Progenitor cell of endocrine pancreas (in vitro differentiated cells): ENCODE data around the gene ACOXL. TPM values are rescaled to one million over a fixed set of nuclear protein-coding genes. Genes with fewer than 3 reads are reported as not detected.

Experiments used
- DNase-seq: peaks from one replicate; pipeline ENCODE4 v3.0.0; 2021; ENCODE audit warnings: low spot score; ENCODE audit not compliant: unreplicated experiment
- H3K27ac Mint-ChIP-seq: 2 replicates; pipeline ENCODE4 v1.8.0; 2021; ENCODE audit warnings: mild to moderate bottlenecking, moderate library complexity, mixed read lengths
- H3K27me3 Mint-ChIP-seq: 2 replicates; pipeline ENCODE4 v1.8.0; 2021; ENCODE audit warnings: mixed read lengths
- H3K36me3 Mint-ChIP-seq: 2 replicates; pipeline ENCODE4 v1.8.0; 2022; ENCODE audit warnings: mixed read lengths; ENCODE audit not compliant: insufficient read depth
- H3K4me1 Mint-ChIP-seq: 2 replicates; pipeline ENCODE4 v1.8.0; 2021; ENCODE audit warnings: low read depth, mixed read lengths
- H3K4me3 Mint-ChIP-seq: 2 replicates; pipeline ENCODE4 v1.8.0; 2021; ENCODE audit warnings: low read depth, mild to moderate bottlenecking, moderate library complexity, mixed read lengths
- H3K9me3 Mint-ChIP-seq: 2 replicates; pipeline ENCODE4 v1.8.0; 2021; ENCODE audit warnings: low read depth, mixed read lengths
- total RNA-seq: library from RNA; stranded (reverse); gene quantifications from 2 replicates; pipeline ENCODE4 v1.2.1, GENCODE V29; 2021
- TF ChIP-seq, protein P1 (sequence below): fragments of 200-600 bp; sonication (generic); IDR thresholded peaks from one replicate; pipeline ENCODE4 v1.5.0; 2021; ENCODE audit warnings: antibody characterized with exemption, mild to moderate bottlenecking; ENCODE audit not compliant: unreplicated experiment

The ACOXL gene
- total RNA-seq, 1 donor from 2014 or later = 0.19 TPM

GRCh38 chr2:110948027-110948674 is 215.8 kb downstream of the ACOXL start:
- no peak overlapping the region for H3K27ac Mint-ChIP-seq
- TF ChIP-seq, protein P1, sequence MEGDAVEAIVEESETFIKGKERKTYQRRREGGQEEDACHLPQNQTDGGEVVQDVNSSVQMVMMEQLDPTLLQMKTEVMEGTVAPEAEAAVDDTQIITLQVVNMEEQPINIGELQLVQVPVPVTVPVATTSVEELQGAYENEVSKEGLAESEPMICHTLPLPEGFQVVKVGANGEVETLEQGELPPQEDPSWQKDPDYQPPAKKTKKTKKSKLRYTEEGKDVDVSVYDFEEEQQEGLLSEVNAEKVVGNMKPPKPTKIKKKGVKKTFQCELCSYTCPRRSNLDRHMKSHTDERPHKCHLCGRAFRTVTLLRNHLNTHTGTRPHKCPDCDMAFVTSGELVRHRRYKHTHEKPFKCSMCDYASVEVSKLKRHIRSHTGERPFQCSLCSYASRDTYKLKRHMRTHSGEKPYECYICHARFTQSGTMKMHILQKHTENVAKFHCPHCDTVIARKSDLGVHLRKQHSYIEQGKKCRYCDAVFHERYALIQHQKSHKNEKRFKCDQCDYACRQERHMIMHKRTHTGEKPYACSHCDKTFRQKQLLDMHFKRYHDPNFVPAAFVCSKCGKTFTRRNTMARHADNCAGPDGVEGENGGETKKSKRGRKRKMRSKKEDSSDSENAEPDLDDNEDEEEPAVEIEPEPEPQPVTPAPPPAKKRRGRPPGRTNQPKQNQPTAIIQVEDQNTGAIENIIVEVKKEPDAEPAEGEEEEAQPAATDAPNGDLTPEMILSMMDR = no peak

DNA sequence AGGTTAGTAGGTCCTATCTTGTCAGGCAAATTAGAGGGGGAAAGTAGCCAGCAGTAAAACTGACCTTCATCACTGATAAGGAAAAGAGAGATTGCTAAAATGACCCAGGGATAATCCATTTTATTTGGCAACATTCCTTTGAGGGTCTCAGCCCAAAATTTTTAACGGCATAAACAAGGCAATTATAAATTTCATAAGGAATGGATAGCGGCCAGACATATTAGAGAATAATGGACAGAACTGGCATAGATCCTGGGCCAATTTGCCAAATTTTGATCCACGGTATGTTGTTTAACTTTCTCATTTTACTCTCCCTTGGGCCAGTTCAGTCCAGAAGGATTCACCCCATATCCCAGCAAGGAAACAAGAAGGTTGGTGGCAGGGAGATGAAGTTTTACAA is 217.9 kb downstream of the ACOXL start:
- Mint-ChIP-seq H3K9me3 (peaks cover 14% of the 10 kb centered on the region), H3K4me3 (no peak overlapping the region), H3K36me3 (no peaks in the 10 kb centered on the region), H3K4me1 (peaks cover 8% of the 10 kb centered on the region), H3K27ac (no peak overlapping the region), H3K27me3 (peaks cover 2% of the 10 kb centered on the region)
- DNase-seq = no peak
- TF ChIP-seq, protein P1 = no peak

More at GRCh38 chr2:110948027-110948674, 215.8 kb downstream of the ACOXL start:
- Mint-ChIP-seq H3K4me1 (peaks cover 4% of the 10 kb centered on the region), H3K9me3 (peaks cover 14% of the 10 kb centered on the region), H3K36me3 (no peaks in the 10 kb centered on the region), H3K27me3 (peaks cover 2% of the 10 kb centered on the region), H3K4me3 (no peak overlapping the region)
- no peak for DNase-seq

GRCh38 chr2:110955045-110955444 is 222.7 kb downstream of the ACOXL start:
- H3K4me3 Mint-ChIP-seq = no peak overlapping the region
- H3K9me3 Mint-ChIP-seq = peaks cover 4% of the 10 kb centered on the region
- DNase-seq = no peak
- H3K4me1 Mint-ChIP-seq = peaks cover 7% of the 10 kb centered on the region
- peaks cover 4% of the 10 kb centered on the region for H3K27me3 Mint-ChIP-seq
- H3K36me3 Mint-ChIP-seq = no peaks in the 10 kb centered on the region
- TF ChIP-seq, protein P1 = no peak
- H3K27ac Mint-ChIP-seq = no peak overlapping the region

GRCh38 chr2:110955556-110955955 is 223.2 kb downstream of the ACOXL start:
- Mint-ChIP-seq H3K27ac (no peak overlapping the region), H3K9me3 (peaks cover 4% of the 10 kb centered on the region), H3K4me3 (no peak overlapping the region), H3K4me1 (peaks cover 7% of the 10 kb centered on the region), H3K27me3 (peaks cover 4% of the 10 kb centered on the region), H3K36me3 (no peaks in the 10 kb centered on the region)
- DNase-seq = no peak
- TF ChIP-seq, protein P1 = no peak

GRCh38 chr2:110957293-110957692 is 224.9 kb downstream of the ACOXL start:
- no peaks in the 10 kb centered on the region for H3K36me3 Mint-ChIP-seq

More at GRCh38 chr2:110957293-110957692, 224.9 kb downstream of the ACOXL start:
- TF ChIP-seq, protein P1 = no peak
- no peak for DNase-seq
- Mint-ChIP-seq H3K27me3 (peaks cover 7% of the 10 kb centered on the region), H3K9me3 (peaks cover 4% of the 10 kb centered on the region), H3K27ac (peak overlapping the region; percentile 25), H3K4me3 (no peak overlapping the region), H3K4me1 (peaks cover 5% of the 10 kb centered on the region)
